ENCODE data around the gene AGMO.
"Not testable (repeated sequence)": the region's sequence is repeated elsewhere in the genome, so short reads cannot be mapped to it uniquely, and the experiment has no call there.

AGMO gene

GRCh38 chr7:15306296-15306695, 255.5 kb downstream of the AGMO start:
- DNase-seq = no peak

DNA sequence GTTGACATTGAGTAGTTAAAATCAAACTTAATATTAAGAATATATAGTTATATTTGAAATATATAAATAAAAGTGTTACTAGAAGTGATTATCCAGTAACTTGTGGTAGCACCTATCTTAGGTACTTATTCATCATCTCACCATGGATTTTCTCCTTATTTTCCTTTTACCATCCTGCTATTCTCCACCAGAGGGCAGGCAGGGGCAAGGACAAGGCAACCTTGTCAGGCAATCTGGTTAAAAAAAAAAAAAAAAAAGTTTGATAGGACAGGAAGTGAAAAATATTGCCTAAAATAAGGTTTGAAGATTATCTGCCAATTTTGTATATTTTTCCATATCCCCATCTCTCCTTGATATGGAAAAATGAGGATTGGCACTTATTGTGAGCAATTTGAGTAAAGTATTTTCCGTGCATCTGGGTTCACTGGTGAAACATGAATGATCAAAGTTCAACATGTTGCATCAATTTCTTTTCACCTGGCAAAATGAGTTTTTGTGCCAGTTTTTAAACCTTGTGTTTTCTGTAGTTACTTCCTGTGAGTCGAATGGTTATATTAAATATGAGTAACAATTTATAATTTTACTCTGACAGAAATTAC, 256.7 kb downstream of the AGMO start:
- peak; percentile 32 for DNase-seq

GRCh38 chr7:15303357-15303756, 258.5 kb downstream of the AGMO start:
- no peak for DNase-seq

- not testable (repeated sequence) for DNase-seq
Measured at GRCh38 chr7:15300986-15301385, 260.8 kb downstream of the AGMO start.

DNA sequence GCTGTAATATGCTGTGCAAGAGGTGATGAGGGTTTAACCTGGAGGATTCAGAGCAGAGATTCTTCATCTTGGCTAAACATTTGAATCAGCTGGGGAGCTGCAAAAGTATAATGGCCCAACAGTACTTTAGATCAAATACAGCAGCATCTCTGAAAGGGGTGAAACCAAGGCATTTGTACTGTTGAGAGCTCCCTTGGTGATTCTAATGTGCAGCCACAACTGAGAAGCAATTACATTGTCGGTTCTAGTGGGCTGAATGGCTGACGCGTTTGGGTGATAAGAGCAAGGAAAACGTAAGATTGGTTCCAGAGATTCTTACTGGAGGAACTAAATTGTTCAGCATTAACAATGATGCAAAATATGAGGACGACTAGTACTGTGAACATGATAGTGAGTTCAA, 269.7 kb downstream of the AGMO start:
- no peak for DNase-seq

DNA sequence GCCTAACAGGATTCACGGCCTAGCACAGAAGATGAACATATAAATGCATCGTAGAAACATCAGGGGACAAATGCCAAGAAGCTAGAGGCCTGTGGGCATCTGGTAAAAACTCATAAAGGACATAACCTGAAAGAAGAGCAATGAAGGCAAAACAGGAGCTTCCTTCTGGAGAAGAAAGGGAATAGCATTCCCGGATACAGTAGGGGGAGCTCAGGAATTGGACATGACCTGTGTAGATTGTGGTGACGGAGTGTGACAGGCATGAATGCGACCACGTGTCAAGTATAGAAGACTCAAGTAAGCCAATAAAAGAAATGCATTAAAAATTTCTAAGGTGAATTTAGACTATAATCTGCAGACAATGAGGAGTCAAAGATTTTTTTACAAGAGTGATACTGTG, 270.1 kb downstream of the AGMO start:
- no peak for DNase-seq

GRCh38 chr7:15288741-15289140, 273.1 kb downstream of the AGMO start:
- DNase-seq = no peak

- DNase-seq = no peak
Measured at GRCh38 chr7:15284396-15284795, 277.4 kb downstream of the AGMO start.

DNA sequence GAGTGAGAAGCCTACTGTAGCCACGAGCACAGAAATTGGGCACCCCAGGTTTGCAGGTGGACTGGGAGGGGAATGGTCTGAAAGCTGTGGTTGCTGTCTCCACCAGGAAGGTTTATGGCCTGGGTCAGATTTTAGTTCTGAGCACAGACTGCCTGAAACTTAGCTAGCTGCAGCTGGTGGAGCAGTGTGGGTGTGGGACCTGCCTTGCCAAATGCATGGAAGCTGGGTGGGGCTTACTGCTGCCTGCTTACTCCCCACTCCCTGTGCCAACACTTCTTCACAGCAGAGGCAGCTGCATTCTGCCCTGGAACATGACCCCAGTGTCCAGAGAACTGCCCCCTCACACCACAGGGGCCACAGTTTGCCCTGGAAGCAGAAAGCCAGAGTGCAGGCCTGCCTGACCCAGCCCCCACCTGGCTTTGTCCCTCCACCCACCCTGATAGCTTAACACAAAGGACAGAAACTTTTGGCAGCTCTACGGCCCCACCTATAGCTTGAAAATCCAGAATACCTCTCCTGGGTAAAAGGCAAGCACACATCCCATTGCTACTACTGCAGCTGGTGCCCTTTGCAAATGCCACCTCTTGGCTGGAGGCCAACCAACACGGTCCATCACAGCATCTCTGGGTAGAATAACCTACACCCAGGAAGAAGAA, 281.6 kb downstream of the AGMO start:
- no peak for DNase-seq

DNA sequence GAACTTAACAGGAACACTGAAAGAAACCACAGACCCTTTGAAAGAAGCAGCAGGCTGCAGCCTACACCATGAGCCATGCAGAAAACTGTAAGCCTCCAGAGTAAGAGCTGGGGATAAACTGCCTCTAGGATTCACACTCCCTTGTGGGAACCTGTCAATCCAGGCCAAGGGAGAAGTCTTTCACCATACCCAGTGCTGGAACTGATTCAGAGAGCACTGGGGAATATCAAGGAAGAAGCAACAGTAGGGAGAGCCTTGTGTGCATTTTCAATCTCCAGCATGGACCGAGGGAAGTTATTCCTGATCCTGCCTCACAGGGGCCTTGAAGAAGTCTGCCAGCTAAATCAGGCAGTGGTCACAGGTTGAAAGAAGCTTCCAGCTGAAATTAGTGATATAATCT, 282.2 kb downstream of the AGMO start:
- DNase-seq = no peak

DNA sequence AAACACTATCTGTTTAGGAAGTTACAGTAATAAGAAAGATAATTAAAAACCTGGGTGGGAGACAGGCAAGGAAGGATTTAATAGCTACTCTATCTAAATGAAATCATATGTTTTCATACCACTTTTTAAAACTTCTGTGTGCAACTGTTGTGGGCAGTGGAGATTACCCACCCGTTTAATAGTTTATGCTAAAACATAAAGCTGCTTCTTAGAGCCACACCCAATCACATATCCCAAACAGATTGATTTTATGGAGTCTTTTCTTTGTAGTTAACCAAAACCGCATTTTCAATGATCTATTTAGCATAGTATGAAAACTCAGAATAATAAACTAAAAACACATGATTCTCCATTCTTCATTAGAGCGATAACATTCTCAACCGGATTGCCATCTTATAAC, 304.1 kb downstream of the AGMO start:
- no peak for DNase-seq

GRCh38 chr7:15252181-15252580, 309.6 kb downstream of the AGMO start:
- no peak for DNase-seq

- no peak for DNase-seq
Measured at GRCh38 chr7:15248514-15248913, 313.3 kb downstream of the AGMO start.

DNA sequence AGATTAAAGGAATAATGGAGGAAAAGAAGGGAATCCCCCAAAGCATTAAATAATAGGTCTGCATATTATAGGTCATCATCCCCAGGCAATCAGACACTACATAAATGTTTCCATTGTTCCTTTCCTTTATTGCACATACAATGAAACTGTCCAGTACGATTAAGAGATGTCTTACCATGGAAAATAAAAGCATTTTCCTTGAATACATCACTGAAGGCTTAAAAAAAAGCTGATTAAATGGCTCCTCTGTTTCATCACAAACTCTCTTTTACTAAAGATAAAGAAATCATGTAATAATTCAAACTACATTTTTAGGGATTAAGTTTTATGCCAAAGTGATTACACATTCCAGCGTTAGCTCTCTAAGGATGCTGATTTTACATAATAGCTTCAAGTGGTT, 316.0 kb downstream of the AGMO start:
- DNase-seq = no peak

- DNase-seq = no peak
Measured at GRCh38 chr7:15239801-15240200, 322.0 kb downstream of the AGMO start.

GRCh38 chr7:15236952-15237351, 324.9 kb downstream of the AGMO start:
- no peak for DNase-seq

- DNase-seq = no peak
Measured at GRCh38 chr7:15234431-15234830, 327.4 kb downstream of the AGMO start.

DNA sequence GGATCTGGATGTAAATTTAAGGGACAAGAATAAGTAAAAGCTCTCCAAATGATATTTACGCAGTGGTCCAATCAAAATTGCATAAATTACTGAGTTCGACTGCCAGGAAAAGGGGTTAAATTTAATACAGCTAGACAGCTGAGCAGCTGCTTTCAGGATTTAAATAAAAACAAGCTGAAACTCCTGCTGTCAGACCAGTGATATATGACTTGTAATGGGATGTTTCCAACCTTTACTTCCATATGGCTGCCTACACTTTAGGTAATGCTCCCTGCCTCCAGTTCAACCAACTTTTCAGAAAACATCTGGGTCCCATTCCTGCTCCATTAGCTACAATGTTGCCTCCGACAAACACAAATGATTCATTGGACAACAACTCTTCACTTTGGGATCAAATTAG, 333.0 kb downstream of the AGMO start:
- DNase-seq = no peak

GRCh38 chr7:15225981-15226380, 335.8 kb downstream of the AGMO start:
- no peak for DNase-seq

- no peak for DNase-seq
Measured at GRCh38 chr7:15219758-15220157, 342.1 kb downstream of the AGMO start.

GRCh38 chr7:15218261-15218660, 343.6 kb downstream of the AGMO start:
- no peak for DNase-seq

DNA sequence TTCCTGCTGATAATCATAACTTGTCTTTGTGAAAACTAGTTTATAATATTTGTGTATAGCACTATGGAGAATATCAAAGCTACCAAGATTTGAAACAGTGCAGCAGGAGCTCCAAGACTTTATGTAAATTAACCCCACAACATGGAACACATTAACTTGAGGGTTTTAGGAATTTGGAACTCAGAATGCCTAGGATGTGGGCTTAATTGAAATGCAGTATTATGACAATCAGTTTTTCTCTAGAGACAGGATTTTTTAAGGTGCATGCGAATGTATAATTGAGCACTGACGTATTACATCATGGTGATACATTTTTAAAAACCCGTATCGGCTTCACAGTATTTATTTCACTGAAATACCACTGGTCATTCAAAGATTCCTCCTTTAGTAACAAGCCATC, 346.2 kb downstream of the AGMO start:
- no peak for DNase-seq

GRCh38 chr7:15214976-15215375, 346.8 kb downstream of the AGMO start:
- no peak for DNase-seq

GRCh38 chr7:15213093-15213492, 348.7 kb downstream of the AGMO start:
- no peak for DNase-seq

- no peak for DNase-seq
Measured at GRCh38 chr7:15209429-15209828, 352.4 kb downstream of the AGMO start.

Measured in NCI-H1105 (cell line).